Renal cortex interstitium (tissue), 11 donors: ENCODE results near the gene RRBP1. TPM values are rescaled to one million over a fixed set of nuclear protein-coding genes. Genes with fewer than 3 reads are reported as not detected.

ENCODE experiments used
- DNase-seq, 11 donors: peaks; one replicate each; pipeline ENCODE4 v3.0.0-alpha.2; 2013; ENCODE audit warnings: low read depth in 9 of 11, low spot score in 4 of 11; ENCODE audit errors: extremely low read depth in 1 of 11
- polyA plus RNA-seq, 3 donors: library from polyadenylated mRNA; unstranded; fragments of 120-200 nt; gene quantifications; one replicate each; pipeline ENCODE4 v1.2.1, GENCODE V29; 2013; ENCODE audit not compliant: insufficient read length in 3 of 3

Gene RRBP1
- polyA plus RNA-seq, 3 donors = 109 to 149 (median 118) TPM

GRCh38 chr20:17693444-17694001, 11.5 kb upstream of the RRBP1 start:
- DNase-seq = no peak

GRCh38 chr20:17691758-17692157, 9.7 kb upstream of the RRBP1 start:
- no peak for DNase-seq

- DNase-seq = no peak
Observed at GRCh38 chr20:17690144-17690543, 8.1 kb upstream of the RRBP1 start.

- no peak for DNase-seq
Observed at GRCh38 chr20:17688965-17689364, 6.9 kb upstream of the RRBP1 start.

GRCh38 chr20:17687800-17688199, 5.8 kb upstream of the RRBP1 start:
- no peak for DNase-seq

GRCh38 chr20:17685168-17685567, 3.1 kb upstream of the RRBP1 start:
- DNase-seq = no peak

GRCh38 chr20:17684077-17684888, 2.2 kb upstream of the RRBP1 start:
- no peak for DNase-seq

GRCh38 chr20:17683218-17684076, 1.4 kb upstream of the RRBP1 start:
- no peak for DNase-seq

- DNase-seq = no peak
Observed at GRCh38 chr20:17682889-17683198, 802 bp upstream of the RRBP1 start.

- DNase-seq = no peak
Observed at GRCh38 chr20:17681726-17682102, 328 bp downstream of the RRBP1 start.

GRCh38 chr20:17680836-17681725, 961 bp downstream of the RRBP1 start:
- peak in 6 of 11 donors; percentile 67 to 74 (median 70) for DNase-seq

- DNase-seq = peak in 1 of 11 donors; percentile 17
Observed at GRCh38 chr20:17679941-17680835, 1.9 kb downstream of the RRBP1 start.

- no peak for DNase-seq
Observed at GRCh38 chr20:17678886-17679285, 3.2 kb downstream of the RRBP1 start.

GRCh38 chr20:17678295-17678694, 3.7 kb downstream of the RRBP1 start:
- DNase-seq = no peak

- no peak for DNase-seq
Observed at GRCh38 chr20:17676942-17677341, 5.1 kb downstream of the RRBP1 start.

GRCh38 chr20:17676378-17676759, 5.7 kb downstream of the RRBP1 start:
- no peak for DNase-seq

GRCh38 chr20:17675519-17676377, 6.3 kb downstream of the RRBP1 start:
- no peak for DNase-seq
